ENCODE data around the gene FBH1. TPM values are rescaled to one million over a fixed set of nuclear protein-coding genes. Genes with fewer than 3 reads are reported as not detected.
"Not testable (repeated sequence)": the region's sequence is repeated elsewhere in the genome, so short reads cannot be mapped to it uniquely, and the experiment has no call there.

Gene FBH1
- total and polyA plus RNA-seq, 10 of the 15 experiments (the other 5 are each of a cell fraction or from before 2014, with no cell fraction given), result 6.1 to 67.6 (median 47.2) TPM

DNA sequence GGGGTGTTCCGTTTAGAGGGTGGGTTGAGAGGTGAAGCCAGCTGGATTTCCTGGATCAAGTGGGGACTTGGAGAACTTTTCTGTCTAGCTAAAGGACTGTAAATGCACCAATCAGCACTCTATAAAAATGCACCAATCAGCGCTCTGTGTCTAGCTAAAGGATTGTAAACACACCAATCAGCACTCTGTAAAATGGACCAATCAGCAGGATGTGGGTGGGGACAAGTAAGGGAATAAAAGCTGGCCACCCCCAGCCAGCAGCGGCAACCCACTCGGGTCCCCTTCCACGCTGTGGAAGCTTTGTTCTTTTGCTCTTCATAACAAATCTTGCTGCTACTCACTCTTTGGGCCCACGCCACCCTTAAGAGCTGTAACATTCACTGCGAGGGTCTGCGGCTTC lies 21.7 kb upstream of the FBH1 start:
- H3K79me2 ChIP-seq (ENCODE audit: control insufficient read depth, insufficient read depth, low read length); H2AFZ ChIP-seq (ENCODE audit: control insufficient read depth, low read depth, low read length); BruUV-seq (replicated peaks); H3K27me3 ChIP-seq (replicated peaks in 1 of 2; ENCODE audit: control insufficient read depth in 2 of 2, insufficient read depth in 2 of 2, low read length in 1 of 2); H4K20me1 ChIP-seq (ENCODE audit: control insufficient read depth, insufficient read depth); H3K36me3 ChIP-seq (ENCODE audit: control insufficient read depth in 2 of 2, insufficient read depth in 2 of 2, low read length in 1 of 2); DNase-seq (ENCODE audit: low read depth, low spot score); H3K9ac ChIP-seq (ENCODE audit: control insufficient read depth, insufficient read depth, low read length); FAIRE-seq; H3K4me3 ChIP-seq; ATAC-seq; H3K4me1 ChIP-seq (ENCODE audit: control insufficient read depth, insufficient read depth, low read length); H3K9me3 ChIP-seq (replicated peaks; ENCODE audit: control insufficient read depth, insufficient read depth, low read length); H3K27ac ChIP-seq (ENCODE audit: control insufficient read depth, insufficient read depth); in situ Hi-C loops (cut with MboI); H3K4me2 ChIP-seq (ENCODE audit: control insufficient read depth, insufficient read depth): not testable (repeated sequence)
- intact Hi-C loops (cut with micrococcal nuclease; ENCODE audit: unreplicated experiment), result loop anchor here (10.0 kb wide), 1 partner anchor 424 kb away; no protein-coding TSS in a partner anchor
- TF ChIP-seq NFYB (IDR thresholded peaks at IDR 0.05; ENCODE audit: insufficient read depth, low read depth, low read length), result peak; percentile 75
- ChIA-PET CTCF (interaction anchor here (1.2 to 3.6 kb wide), 2 partner anchors 19 to 25 kb away, joined by 3 to 18 read pairs; no protein-coding TSS in a partner anchor), RAD21 (ENCODE audit: unreplicated experiment) (interaction anchor here (1.2 to 2.1 kb wide), 5 partner anchors 16 to 58 kb away, joined by 3 to 9 read pairs (median 5); no protein-coding TSS in a partner anchor), SMC1A (ENCODE audit: uncharacterized antibody, unreplicated experiment) (interaction anchor here (0.8 to 2.2 kb wide), 9 partner anchors 15 to 101 kb away, joined by 3 to 5 read pairs (median 3); partner anchors contain the start of gene GDI2), POLR2A (interaction anchor here (1.0 to 1.7 kb wide), 2 partner anchors 24 to 60 kb away, joined by 3 to 5 read pairs; no protein-coding TSS in a partner anchor)
- WGBS (ENCODE audit: insufficient coverage, insufficient replicate concordance, low lambda C conversion rate, missing lambda C conversion rate), result 88% methylated on average over 8 of the region's 8 CpGs

- TF ChIP-seq NFIC (IDR thresholded peaks at IDR 0.05; ENCODE audit: low read depth, low read length) (no peak), PAX8 (IDR thresholded peaks at IDR 0.05) (no peak), CBX5 (IDR thresholded peaks at IDR 0.05; ENCODE audit: low read depth) (no peak), TCF3 (IDR thresholded peaks at IDR 0.05; ENCODE audit: borderline replicate concordance, insufficient read depth, low read depth, low read length) (no peak), ZNF207 (IDR thresholded peaks at IDR 0.05; ENCODE audit: borderline replicate concordance) (no peak), ASH2L (IDR thresholded peaks at IDR 0.05; ENCODE audit: borderline replicate concordance, low read depth) (no peak), FOS (IDR thresholded peaks at IDR 0.05; ENCODE audit: borderline replicate concordance, extremely low read depth, insufficient read length) (no peak)
- TF ChIP-seq, protein P1, sequence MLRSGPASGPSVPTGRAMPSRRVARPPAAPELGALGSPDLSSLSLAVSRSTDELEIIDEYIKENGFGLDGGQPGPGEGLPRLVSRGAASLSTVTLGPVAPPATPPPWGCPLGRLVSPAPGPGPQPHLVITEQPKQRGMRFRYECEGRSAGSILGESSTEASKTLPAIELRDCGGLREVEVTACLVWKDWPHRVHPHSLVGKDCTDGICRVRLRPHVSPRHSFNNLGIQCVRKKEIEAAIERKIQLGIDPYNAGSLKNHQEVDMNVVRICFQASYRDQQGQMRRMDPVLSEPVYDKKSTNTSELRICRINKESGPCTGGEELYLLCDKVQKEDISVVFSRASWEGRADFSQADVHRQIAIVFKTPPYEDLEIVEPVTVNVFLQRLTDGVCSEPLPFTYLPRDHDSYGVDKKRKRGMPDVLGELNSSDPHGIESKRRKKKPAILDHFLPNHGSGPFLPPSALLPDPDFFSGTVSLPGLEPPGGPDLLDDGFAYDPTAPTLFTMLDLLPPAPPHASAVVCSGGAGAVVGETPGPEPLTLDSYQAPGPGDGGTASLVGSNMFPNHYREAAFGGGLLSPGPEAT (IDR thresholded peaks at IDR 0.05; ENCODE audit: low read depth), result no peak
- Histone ChIP-seq H3K79me2 (ENCODE audit: control insufficient read depth, insufficient read depth, low read length) (no peaks in the 10 kb centered on the region), H3K4me3 (no peak overlapping the region), H2AFZ (ENCODE audit: control insufficient read depth, low read depth, low read length) (no peak overlapping the region), H4K20me1 (ENCODE audit: control insufficient read depth, insufficient read depth) (no peaks in the 10 kb centered on the region), H3K9ac (ENCODE audit: control insufficient read depth, insufficient read depth, low read length) (no peak overlapping the region), H3K4me2 (ENCODE audit: control insufficient read depth, insufficient read depth) (no peak overlapping the region), H3K36me3 (ENCODE audit: control insufficient read depth in 2 of 2, insufficient read depth in 2 of 2, low read length in 1 of 2) (no peaks in the 10 kb centered on the region), H3K27ac (ENCODE audit: control insufficient read depth, insufficient read depth) (no peak overlapping the region), H3K27me3 (replicated peaks in 1 of 2; ENCODE audit: control insufficient read depth in 2 of 2, insufficient read depth in 2 of 2, low read length in 1 of 2) (no peaks in the 10 kb centered on the region), H3K9me3 (replicated peaks; ENCODE audit: control insufficient read depth, insufficient read depth, low read length) (peaks cover 1% of the 10 kb centered on the region; the same call in 2 of the 3 replicates), H3K4me1 (ENCODE audit: control insufficient read depth, insufficient read depth, low read length) (peaks cover 2% of the 10 kb centered on the region)
- 93% methylated on average over 3 of the region's 3 CpGs for WGBS (ENCODE audit: insufficient coverage, insufficient replicate concordance, low lambda C conversion rate, missing lambda C conversion rate)
- ChIA-PET POLR2A (interaction anchor here (0.6 to 1.7 kb wide), 3 partner anchors 25 to 181 kb away, joined by 3 to 8 read pairs (median 5); partner anchors contain the start of gene GDI2), CTCF (interaction anchor here (1.2 to 3.6 kb wide), 2 partner anchors 10 to 25 kb away, joined by 4 to 18 read pairs; no protein-coding TSS in a partner anchor), RAD21 (ENCODE audit: unreplicated experiment) (interaction anchor here (0.9 to 2.1 kb wide), 5 partner anchors 9 to 58 kb away, joined by 3 to 9 read pairs (median 5); no protein-coding TSS in a partner anchor), SMC1A (ENCODE audit: uncharacterized antibody, unreplicated experiment) (interaction anchor here (0.6 to 2.2 kb wide), 11 partner anchors 16 to 102 kb away, joined by 3 to 5 read pairs (median 3); partner anchors contain the start of gene GDI2)
- ATAC-seq, result no peak
- DNase-seq (ENCODE audit: low read depth, low spot score), result no peak
- BruUV-seq (replicated peaks), result no TSS peak
- in situ Hi-C loops (cut with MboI), result no loop called here
- intact Hi-C loops (cut with micrococcal nuclease; ENCODE audit: unreplicated experiment), result loop anchor here (10.0 kb wide), 1 partner anchor 424 kb away; no protein-coding TSS in a partner anchor
- no peak for FAIRE-seq
Measured at GRCh38 chr10:5869156-5869555, 20.9 kb upstream of the FBH1 start.

Data from GM12878 (cell line).